ENCODE measurements around the gene COL4A1. TPM values are rescaled to one million over a fixed set of nuclear protein-coding genes. Genes with fewer than 3 reads are reported as not detected.

The COL4A1 gene
- total RNA-seq, 1 donor: 0.21 TPM

GRCh38 chr13:110164706-110165105, 142.3 kb downstream of the COL4A1 start:
- Histone ChIP-seq H3K4me3 (ENCODE audit: low read length) (no peak overlapping the region), H3K27me3 (ENCODE audit: insufficient read depth, low read length) (no peaks in the 10 kb centered on the region), H3K9me3 (ENCODE audit: low read depth, low read length) (no peaks in the 10 kb centered on the region), H3K4me1 (ENCODE audit: insufficient read depth, low read length) (peaks cover 36% of the 10 kb centered on the region)

- H3K4me3 ChIP-seq (ENCODE audit: low read length): no peak overlapping the region
- H3K9me3 ChIP-seq (ENCODE audit: low read depth, low read length): no peaks in the 10 kb centered on the region
- no peaks in the 10 kb centered on the region for H3K27me3 ChIP-seq (ENCODE audit: insufficient read depth, low read length)
- peaks cover 52% of the 10 kb centered on the region for H3K4me1 ChIP-seq (ENCODE audit: insufficient read depth, low read length)
These were observed 143.9 kb downstream of the COL4A1 start for GRCh38 chr13:110162866-110163658.

- H3K27me3 ChIP-seq (ENCODE audit: insufficient read depth, low read length): no peaks in the 10 kb centered on the region
- H3K4me3 ChIP-seq (ENCODE audit: low read length): no peak overlapping the region
- H3K4me1 ChIP-seq (ENCODE audit: insufficient read depth, low read length): peaks cover 61% of the 10 kb centered on the region
- H3K9me3 ChIP-seq (ENCODE audit: low read depth, low read length): no peaks in the 10 kb centered on the region
These were observed 144.9 kb downstream of the COL4A1 start for GRCh38 chr13:110162053-110162452.

- peaks cover 61% of the 10 kb centered on the region for H3K4me1 ChIP-seq (ENCODE audit: insufficient read depth, low read length)
- H3K27me3 ChIP-seq (ENCODE audit: insufficient read depth, low read length): no peaks in the 10 kb centered on the region
- H3K9me3 ChIP-seq (ENCODE audit: low read depth, low read length): no peaks in the 10 kb centered on the region
- no peak overlapping the region for H3K4me3 ChIP-seq (ENCODE audit: low read length)
These were observed 145.7 kb downstream of the COL4A1 start for GRCh38 chr13:110161112-110161882.

GRCh38 chr13:110158226-110158625, 148.7 kb downstream of the COL4A1 start:
- Histone ChIP-seq H3K4me3 (ENCODE audit: low read length) (no peak overlapping the region), H3K9me3 (ENCODE audit: low read depth, low read length) (no peaks in the 10 kb centered on the region), H3K4me1 (ENCODE audit: insufficient read depth, low read length) (peaks cover 54% of the 10 kb centered on the region), H3K27me3 (ENCODE audit: insufficient read depth, low read length) (no peaks in the 10 kb centered on the region)

GRCh38 chr13:110157718-110158117, 149.2 kb downstream of the COL4A1 start:
- peaks cover 49% of the 10 kb centered on the region for H3K4me1 ChIP-seq (ENCODE audit: insufficient read depth, low read length)
- no peaks in the 10 kb centered on the region for H3K9me3 ChIP-seq (ENCODE audit: low read depth, low read length)
- no peaks in the 10 kb centered on the region for H3K27me3 ChIP-seq (ENCODE audit: insufficient read depth, low read length)
- H3K4me3 ChIP-seq (ENCODE audit: low read length): no peak overlapping the region

GRCh38 chr13:110156301-110157049, 150.5 kb downstream of the COL4A1 start:
- H3K27me3 ChIP-seq (ENCODE audit: insufficient read depth, low read length): no peaks in the 10 kb centered on the region
- no peaks in the 10 kb centered on the region for H3K9me3 ChIP-seq (ENCODE audit: low read depth, low read length)
- no peak overlapping the region for H3K4me3 ChIP-seq (ENCODE audit: low read length)
- H3K4me1 ChIP-seq (ENCODE audit: insufficient read depth, low read length): peaks cover 37% of the 10 kb centered on the region

GRCh38 chr13:110155072-110155471, 151.9 kb downstream of the COL4A1 start:
- H3K27me3 ChIP-seq (ENCODE audit: insufficient read depth, low read length): no peaks in the 10 kb centered on the region
- no peak overlapping the region for H3K4me3 ChIP-seq (ENCODE audit: low read length)
- H3K9me3 ChIP-seq (ENCODE audit: low read depth, low read length): no peaks in the 10 kb centered on the region
- peaks cover 28% of the 10 kb centered on the region for H3K4me1 ChIP-seq (ENCODE audit: insufficient read depth, low read length)

GRCh38 chr13:110154410-110154933, 152.5 kb downstream of the COL4A1 start:
- no peaks in the 10 kb centered on the region for H3K27me3 ChIP-seq (ENCODE audit: insufficient read depth, low read length)
- no peak overlapping the region for H3K4me3 ChIP-seq (ENCODE audit: low read length)
- no peaks in the 10 kb centered on the region for H3K9me3 ChIP-seq (ENCODE audit: low read depth, low read length)
- H3K4me1 ChIP-seq (ENCODE audit: insufficient read depth, low read length): peaks cover 23% of the 10 kb centered on the region

- H3K4me3 ChIP-seq (ENCODE audit: low read length): no peak overlapping the region
These were observed 154.6 kb downstream of the COL4A1 start for GRCh38 chr13:110152351-110152750.

GRCh38 chr13:110151462-110151861, 155.5 kb downstream of the COL4A1 start:
- H3K9me3 ChIP-seq (ENCODE audit: low read depth, low read length): no peaks in the 10 kb centered on the region

More at GRCh38 chr13:110152351-110152750, 154.6 kb downstream of the COL4A1 start:
- H3K27me3 ChIP-seq (ENCODE audit: insufficient read depth, low read length): no peaks in the 10 kb centered on the region
- H3K4me1 ChIP-seq (ENCODE audit: insufficient read depth, low read length): peaks cover 1% of the 10 kb centered on the region
- no peaks in the 10 kb centered on the region for H3K9me3 ChIP-seq (ENCODE audit: low read depth, low read length)

GRCh38 chr13:110150384-110151101, 156.4 kb downstream of the COL4A1 start:
- no peaks in the 10 kb centered on the region for H3K27me3 ChIP-seq (ENCODE audit: insufficient read depth, low read length)
- H3K4me3 ChIP-seq (ENCODE audit: low read length): no peak overlapping the region
- H3K4me1 ChIP-seq (ENCODE audit: insufficient read depth, low read length): no peaks in the 10 kb centered on the region
- H3K9me3 ChIP-seq (ENCODE audit: low read depth, low read length): no peaks in the 10 kb centered on the region

More at GRCh38 chr13:110151462-110151861, 155.5 kb downstream of the COL4A1 start:
- no peaks in the 10 kb centered on the region for H3K4me1 ChIP-seq (ENCODE audit: insufficient read depth, low read length)
- H3K4me3 ChIP-seq (ENCODE audit: low read length): no peak overlapping the region
- no peaks in the 10 kb centered on the region for H3K27me3 ChIP-seq (ENCODE audit: insufficient read depth, low read length)

- Histone ChIP-seq H3K4me1 (ENCODE audit: insufficient read depth, low read length) (no peaks in the 10 kb centered on the region), H3K4me3 (ENCODE audit: low read length) (no peak overlapping the region), H3K9me3 (ENCODE audit: low read depth, low read length) (no peaks in the 10 kb centered on the region), H3K27me3 (ENCODE audit: insufficient read depth, low read length) (no peaks in the 10 kb centered on the region)
These were observed 157.9 kb downstream of the COL4A1 start for GRCh38 chr13:110149036-110149435.

GRCh38 chr13:110140099-110140498, 166.9 kb downstream of the COL4A1 start:
- Histone ChIP-seq H3K9me3 (ENCODE audit: low read depth, low read length) (peaks cover 16% of the 10 kb centered on the region), H3K27me3 (ENCODE audit: insufficient read depth, low read length) (peaks cover 2% of the 10 kb centered on the region), H3K4me1 (ENCODE audit: insufficient read depth, low read length) (peaks cover 25% of the 10 kb centered on the region), H3K4me3 (ENCODE audit: low read length) (no peak overlapping the region)

Measured in mononuclear cell (primary cell).